IMR-90 (cell line): ENCODE results near the gene RSRC1.

Experiments
- BHLHE40 ChIP-seq: fragments of 150-350 bp; IDR thresholded peaks from 2 replicates; pipeline ENCODE4 v1.6.1; 2016; ENCODE audit warnings: mild to moderate bottlenecking, low read depth, low read length
- MAFK ChIP-seq: IDR thresholded peaks from 2 replicates; pipeline ENCODE4 v1.6.1; 2012; ENCODE audit warnings: low read depth, low read length, improper control_type of control experiment
- TF ChIP-seq, protein P1 (sequence below): conservative IDR thresholded peaks from 2 replicates; pipeline ENCODE4 v1.5.1; 2012; ENCODE audit warnings: mild to moderate bottlenecking, low read depth, low read length, improper control_type of control experiment

GRCh38 chr3:158333736-158334135, 223.8 kb downstream of the RSRC1 start:
- TF ChIP-seq BHLHE40 (no peak), MAFK (no peak)
- TF ChIP-seq, protein P1, sequence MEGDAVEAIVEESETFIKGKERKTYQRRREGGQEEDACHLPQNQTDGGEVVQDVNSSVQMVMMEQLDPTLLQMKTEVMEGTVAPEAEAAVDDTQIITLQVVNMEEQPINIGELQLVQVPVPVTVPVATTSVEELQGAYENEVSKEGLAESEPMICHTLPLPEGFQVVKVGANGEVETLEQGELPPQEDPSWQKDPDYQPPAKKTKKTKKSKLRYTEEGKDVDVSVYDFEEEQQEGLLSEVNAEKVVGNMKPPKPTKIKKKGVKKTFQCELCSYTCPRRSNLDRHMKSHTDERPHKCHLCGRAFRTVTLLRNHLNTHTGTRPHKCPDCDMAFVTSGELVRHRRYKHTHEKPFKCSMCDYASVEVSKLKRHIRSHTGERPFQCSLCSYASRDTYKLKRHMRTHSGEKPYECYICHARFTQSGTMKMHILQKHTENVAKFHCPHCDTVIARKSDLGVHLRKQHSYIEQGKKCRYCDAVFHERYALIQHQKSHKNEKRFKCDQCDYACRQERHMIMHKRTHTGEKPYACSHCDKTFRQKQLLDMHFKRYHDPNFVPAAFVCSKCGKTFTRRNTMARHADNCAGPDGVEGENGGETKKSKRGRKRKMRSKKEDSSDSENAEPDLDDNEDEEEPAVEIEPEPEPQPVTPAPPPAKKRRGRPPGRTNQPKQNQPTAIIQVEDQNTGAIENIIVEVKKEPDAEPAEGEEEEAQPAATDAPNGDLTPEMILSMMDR: no peak
